Glomerular visceral epithelial cell (primary cell): ENCODE measurements around the gene GPR139.

Experiments used
- DNase-seq: peaks from one replicate; pipeline ENCODE4 v3.0.0-alpha.2; 2016; ENCODE audit errors: extremely low spot score

GPR139 gene

DNA sequence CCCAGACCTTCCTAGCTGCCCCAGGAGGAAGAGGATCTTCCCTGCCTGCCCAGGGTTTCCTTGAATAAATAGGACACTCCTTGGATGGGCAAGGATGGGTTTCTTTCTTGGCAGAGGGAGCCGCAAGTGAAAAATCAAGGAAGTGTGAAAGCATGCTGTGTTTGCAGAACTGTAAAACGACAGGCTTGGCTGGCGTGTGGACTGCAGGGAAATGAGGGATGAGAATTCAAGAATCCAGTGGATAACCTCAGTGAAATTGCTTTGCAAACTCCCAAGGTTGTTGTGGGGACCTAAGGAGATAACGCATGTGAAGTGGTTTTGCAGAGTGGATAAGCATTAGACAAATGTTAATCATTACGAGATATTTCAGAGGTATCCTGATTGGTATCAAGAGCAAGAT lies 20.4 kb downstream of the GPR139 start:
- no peak for DNase-seq

GRCh38 chr16:20051611-20052010 lies 22.1 kb downstream of the GPR139 start:
- DNase-seq = no peak

- DNase-seq = no peak
Observed at GRCh38 chr16:20051147-20051546, 22.5 kb downstream of the GPR139 start.

- no peak for DNase-seq
Observed at GRCh38 chr16:20049831-20050230, 23.9 kb downstream of the GPR139 start.

DNA sequence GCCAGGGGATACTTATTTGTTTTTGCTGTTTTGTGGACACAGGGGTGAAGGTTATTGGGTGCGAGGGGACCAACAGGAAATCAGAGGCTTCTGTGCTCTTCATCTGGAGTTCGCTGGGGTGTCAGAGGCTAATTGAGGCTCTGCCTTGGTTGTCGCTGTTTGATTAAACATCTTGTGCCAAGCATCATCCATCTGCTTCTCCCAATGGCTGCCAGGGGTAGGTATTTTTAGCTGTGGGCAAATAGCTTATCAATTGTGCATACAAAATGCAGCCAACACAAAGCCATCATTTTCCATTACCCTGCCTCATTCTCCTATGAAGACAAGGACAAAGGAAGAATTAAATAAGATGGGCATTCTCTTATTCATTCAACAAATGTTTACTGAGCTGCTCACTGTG lies 27.8 kb downstream of the GPR139 start:
- DNase-seq = no peak

- no peak for DNase-seq
Observed at GRCh38 chr16:20042848-20043247, 30.8 kb downstream of the GPR139 start.

GRCh38 chr16:20041924-20042596 lies 31.6 kb downstream of the GPR139 start:
- no peak for DNase-seq

DNA sequence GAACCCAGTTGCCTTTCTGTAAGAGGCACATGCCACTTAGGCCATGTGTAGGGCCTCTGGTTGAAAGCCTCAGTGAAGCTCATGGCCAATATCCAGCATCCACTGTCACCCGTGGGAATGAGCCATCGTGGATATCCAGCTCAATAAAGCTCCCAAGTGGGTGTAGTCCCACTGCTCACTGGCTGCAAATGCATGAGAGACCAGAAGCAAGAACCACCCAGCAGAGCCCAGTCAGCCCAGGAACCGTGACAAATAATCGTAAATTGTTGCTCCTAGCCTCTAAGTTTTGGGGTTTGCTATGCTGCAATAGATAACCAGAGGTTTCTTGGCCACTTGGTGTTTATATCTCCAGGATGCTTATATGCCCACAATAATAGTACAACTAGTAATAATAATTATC lies 33.7 kb downstream of the GPR139 start:
- no peak for DNase-seq

DNA sequence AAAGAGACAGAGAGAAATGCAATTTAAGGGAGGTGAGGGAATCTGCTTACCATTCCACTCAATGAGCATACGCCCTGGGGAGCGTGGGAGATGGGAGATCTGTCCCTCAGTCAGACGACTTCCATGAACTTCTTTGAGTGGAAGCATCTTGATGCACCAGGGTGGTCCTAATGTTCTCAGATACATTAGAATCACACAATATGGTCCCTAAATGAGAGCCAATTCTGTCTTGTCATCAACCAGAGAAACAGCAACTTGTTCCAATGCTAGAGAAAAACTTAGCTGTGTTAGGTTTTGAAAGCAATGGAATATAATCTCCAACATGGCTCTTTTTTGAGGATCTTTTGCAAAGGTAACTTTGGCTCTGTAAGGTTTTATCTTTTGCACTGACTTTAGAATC lies 44.1 kb downstream of the GPR139 start:
- no peak for DNase-seq

- no peak for DNase-seq
Observed at GRCh38 chr16:20026361-20027072, 47.2 kb downstream of the GPR139 start.

DNA sequence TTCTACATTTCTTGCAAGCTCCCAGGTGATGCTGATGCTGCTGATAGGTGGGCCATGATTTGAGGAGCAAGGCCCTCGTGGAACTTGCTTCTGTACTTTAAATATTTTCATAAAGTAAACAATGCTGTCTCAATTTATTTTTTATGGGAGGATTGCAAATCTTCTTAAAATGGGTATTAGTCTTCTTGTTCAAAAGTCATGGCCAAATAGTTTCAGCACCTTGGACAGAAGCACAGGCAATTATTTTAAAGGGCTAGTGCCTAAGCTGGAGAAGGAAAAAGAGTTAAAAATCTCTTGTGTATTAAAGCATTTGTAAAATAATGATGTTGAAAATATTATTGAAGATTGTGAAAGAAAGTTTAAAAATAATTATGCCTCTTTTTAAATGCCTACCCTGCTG lies 50.5 kb downstream of the GPR139 start:
- peak; percentile 6 for DNase-seq

GRCh38 chr16:20020976-20021375 lies 52.7 kb downstream of the GPR139 start:
- no peak for DNase-seq

- no peak for DNase-seq
Observed at GRCh38 chr16:20020083-20020482, 53.6 kb downstream of the GPR139 start.

- DNase-seq = no peak
Observed at GRCh38 chr16:20016234-20016633, 57.5 kb downstream of the GPR139 start.

DNA sequence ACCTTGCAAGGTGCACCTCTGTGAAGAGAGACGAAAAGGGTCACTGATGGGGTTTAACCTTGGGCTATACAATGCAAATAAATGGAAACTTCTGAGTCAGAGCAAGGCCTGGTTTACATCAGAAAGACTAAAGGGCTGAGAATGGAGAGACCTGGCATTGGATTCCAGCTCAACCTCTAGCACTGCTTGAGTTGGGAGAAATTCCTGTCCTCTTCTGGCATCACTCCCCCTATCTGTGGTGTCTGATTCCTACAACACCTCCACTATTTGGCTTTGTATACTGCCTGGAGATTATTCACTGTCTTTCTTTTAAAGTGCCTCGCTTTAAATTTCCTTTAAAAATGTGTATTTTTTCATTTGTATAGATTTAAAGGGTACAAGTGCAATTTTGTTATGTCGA lies 68.8 kb downstream of the GPR139 start:
- DNase-seq = no peak

DNA sequence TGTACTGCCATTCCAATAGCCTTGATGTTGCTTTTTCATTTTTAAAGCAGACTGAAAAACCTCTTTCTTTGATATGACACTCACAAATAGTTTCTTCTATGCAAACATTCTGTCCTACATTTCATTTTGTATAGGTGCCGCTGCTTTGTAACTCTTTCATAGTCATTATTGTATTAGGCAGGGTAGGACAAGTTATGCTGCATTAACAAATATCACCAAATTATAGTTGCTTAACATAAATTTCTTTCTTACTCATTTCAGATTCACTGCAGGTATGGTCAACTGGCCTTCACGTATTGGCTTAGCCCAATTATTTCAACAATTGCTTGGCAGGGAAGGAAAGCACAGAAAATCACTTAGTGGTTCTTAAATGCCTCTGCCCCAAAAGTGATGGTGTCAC lies 70.8 kb downstream of the GPR139 start:
- no peak for DNase-seq

- no peak for DNase-seq
Observed at GRCh38 chr16:20001856-20002707, 71.6 kb downstream of the GPR139 start.

- no peak for DNase-seq
Observed at GRCh38 chr16:19997734-19998133, 76.0 kb downstream of the GPR139 start.

- DNase-seq = no peak
Observed at GRCh38 chr16:19997264-19997663, 76.4 kb downstream of the GPR139 start.

GRCh38 chr16:19994466-19995170 lies 79.1 kb downstream of the GPR139 start:
- no peak for DNase-seq

DNA sequence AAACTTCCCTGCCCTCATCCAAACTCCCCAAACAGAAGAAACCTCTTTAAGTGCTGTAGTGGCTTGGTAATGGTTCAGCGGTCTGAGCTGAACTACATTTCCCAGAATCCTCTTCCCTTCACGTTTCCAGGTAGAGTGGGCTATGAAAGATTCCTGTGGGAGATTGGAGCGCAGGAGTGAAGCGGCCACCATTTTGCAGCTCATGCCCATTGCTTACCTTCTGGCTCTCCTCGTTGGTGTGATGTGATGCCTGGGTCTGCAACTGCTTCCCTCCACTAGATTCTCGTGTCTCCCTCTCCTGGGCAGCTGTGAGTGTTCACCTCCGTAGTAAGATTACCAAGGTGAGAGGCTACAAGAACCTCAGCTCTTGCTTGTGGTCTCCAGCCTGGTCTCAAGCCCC lies 82.1 kb downstream of the GPR139 start:
- DNase-seq = no peak

GRCh38 chr16:19984135-19984534 lies 89.6 kb downstream of the GPR139 start:
- no peak for DNase-seq
